K562 (cell line): ENCODE measurements around the gene GEMIN5. TPM values are rescaled to one million over a fixed set of nuclear protein-coding genes. Genes with fewer than 3 reads are reported as not detected.

Experiments
- ATAC-seq: fragments of 200-7000 bp; cut with Tn5 transposase; 3 replicates; pipeline ENCODE4 v1.9.1; 2020; ENCODE audit warnings: moderate library complexity
- BruUV-seq: library from RNA; stranded (reverse); fragments of 400-500 nt; replicated peaks from 2 replicates; lab custom pipeline; 2021; lab: Mats Ljungman, UMichigan
- CTCF ChIA-PET: fragments of 300-600 bp; formaldehyde crosslinking; extraction: SDS; loops from one replicate; lab custom pipeline; 2021; ENCODE audit warnings: low intra/inter-chr PET ratio; lab: Yijun Ruan, JAX
- POLR2A ChIA-PET: fragments of 300-600, 350-650 bp; sonication (Branson Sonifier 250); formaldehyde crosslinking; extraction: SDS; loops from one replicate; lab custom pipeline; 2021; ENCODE audit warnings: antibody characterized with exemption, inconsistent platforms; lab: Yijun Ruan, JAX
- DNase-seq, 4 experiments: peaks; one replicate each; pipeline versions ENCODE4 v3.0.0 to v3.0.0-alpha.2; 2011 to 2018; ENCODE audit warnings: low spot score in 3 of 4, mixed read lengths in 3 of 4; ENCODE audit errors: extremely low read depth in 1 of 4
- FAIRE-seq: peaks from 2 replicates; lab custom pipeline; 2011; peaks lifted over from hg19 to GRCh38; lab: Jason Lieb, UNC
- H2AFZ ChIP-seq: 2 replicates; pipeline ENCODE4 v1.6.0; 2011; ENCODE audit warnings: low read depth, low read length, control low read depth, inconsistent platforms
- H3K27ac ChIP-seq: fragments of 200-600 bp; 3 replicates; pipeline ENCODE4 v1.8.0; 2011; ENCODE audit warnings: low read depth, mild to moderate bottlenecking, control low read depth, inconsistent platforms, low read length, moderate library complexity, mixed read lengths; ENCODE audit errors: extremely low read depth
- H3K27me3 ChIP-seq, 2 experiments: fragments of 300-600 bp in 1 of 2; 2 replicates in 1 of 2; 3 replicates in 1 of 2; pipeline versions ENCODE4 v1.6.0 to v1.8.0; 2011; ENCODE audit warnings: inconsistent platforms in 2 of 2, low read length in 2 of 2, mild to moderate bottlenecking in 1 of 2, mixed read lengths in 1 of 2, moderate library complexity in 1 of 2; ENCODE audit not compliant: control insufficient read depth in 2 of 2, insufficient read depth in 2 of 2
- H3K36me3 ChIP-seq: fragments of 300-600 bp; 3 replicates; pipeline ENCODE4 v1.8.0; 2011; ENCODE audit warnings: mild to moderate bottlenecking, low read length, inconsistent platforms; ENCODE audit not compliant: control insufficient read depth, insufficient read depth
- H3K4me1 ChIP-seq, 2 experiments: fragments of 200-600 bp in 1 of 2; replicated peaks in 1 of 2; 2 replicates in 1 of 2; 3 replicates in 1 of 2; pipeline versions ENCODE4 v1.5.1 to v1.8.0; 2011; ENCODE audit warnings: inconsistent platforms in 2 of 2, low read length in 2 of 2, mild to moderate bottlenecking in 1 of 2, mixed read lengths in 1 of 2, moderate library complexity in 1 of 2; ENCODE audit not compliant: control insufficient read depth in 2 of 2, insufficient read depth in 2 of 2
- H3K4me2 ChIP-seq: 2 replicates; pipeline ENCODE4 v1.6.1; 2011; ENCODE audit warnings: low read length, control low read depth, inconsistent platforms, mixed read lengths; ENCODE audit not compliant: insufficient read depth
- H3K4me3 ChIP-seq: fragments of 200-600 bp; sonication (generic), shearing (Covaris generic); 2 replicates; pipeline ENCODE4 v1.5.1; 2016; ENCODE audit warnings: control low read depth, inconsistent platforms
- H3K79me2 ChIP-seq: fragments of 200-600 bp; 3 replicates; pipeline ENCODE4 v1.8.0; 2011; ENCODE audit warnings: low read length, inconsistent platforms; ENCODE audit not compliant: control insufficient read depth, insufficient read depth
- H3K9ac ChIP-seq, 2 experiments: 2 replicates each; pipeline versions ENCODE4 v1.6.0 to v1.6.1; 2011; ENCODE audit warnings: low read depth in 2 of 2, low read length in 2 of 2, control low read depth in 1 of 2, inconsistent platforms in 1 of 2, mild to moderate bottlenecking in 1 of 2, mixed read lengths in 1 of 2; ENCODE audit not compliant: insufficient read depth in 1 of 2
- H3K9me1 ChIP-seq: one replicate; pipeline ENCODE4 v1.6.0; 2011; ENCODE audit warnings: inconsistent platforms, mild to moderate bottlenecking, low read length, moderate library complexity; ENCODE audit not compliant: control insufficient read depth, insufficient read depth
- H3K9me3 ChIP-seq: replicated peaks from 2 replicates; pipeline ENCODE4 v1.5.1; 2011; ENCODE audit warnings: low read depth, low read length, inconsistent platforms; ENCODE audit not compliant: control insufficient read depth, insufficient read depth
- H4K20me1 ChIP-seq: replicated peaks from 2 replicates; pipeline ENCODE4 v1.6.1; 2011; ENCODE audit warnings: low read length, inconsistent platforms, mixed read lengths; ENCODE audit not compliant: control insufficient read depth, insufficient read depth
- ARNT ChIP-seq, 2 experiments: fragments of 450-650 bp; IDR thresholded peaks; 2 replicates each; pipeline ENCODE4 v1.6.1; 2016; ENCODE audit warnings: mild to moderate bottlenecking in 1 of 2
- ATF1 ChIP-seq, 2 experiments: fragments of 450-650 bp in 1 of 2; IDR thresholded peaks; 2 replicates each; pipeline ENCODE4 v1.6.1; 2016; ENCODE audit warnings: missing compliant biosample characterization in 1 of 2, missing genetic modification characterization in 1 of 2
- C11orf30 ChIP-seq: fragments of 450-650 bp; IDR thresholded peaks from 2 replicates; pipeline ENCODE4 v1.6.1; 2016; ENCODE audit warnings: low read depth, mild to moderate bottlenecking
- CCAR2 ChIP-seq: fragments of 200-400 bp; formaldehyde crosslinking; IDR thresholded peaks from 2 replicates; pipeline ENCODE4 v1.6.1; 2017; ENCODE audit warnings: mild to moderate bottlenecking, low read depth, low read length
- HLTF ChIP-seq: fragments of 450-650 bp; IDR thresholded peaks from 2 replicates; pipeline ENCODE4 v1.6.1; 2016
- KDM4B ChIP-seq, 2 experiments: fragments of 450-650 bp in 1 of 2; sonication (generic) in 1 of 2; IDR thresholded peaks; 2 replicates each; pipeline ENCODE4 v1.6.1; 2016 to 2017; ENCODE audit warnings: borderline replicate concordance in 2 of 2, antibody characterized with exemption in 1 of 2, low read depth in 1 of 2, mild to moderate bottlenecking in 1 of 2
- MAFF ChIP-seq: IDR thresholded peaks from 2 replicates; pipeline ENCODE4 v1.6.1; 2012; ENCODE audit warnings: low read length, improper control_type of control experiment
- MAFG ChIP-seq: fragments of 450-650 bp; conservative IDR thresholded peaks from 2 replicates; pipeline ENCODE4 v1.6.1; 2016; ENCODE audit warnings: missing genetic modification characterization, missing compliant biosample characterization
- MAFK ChIP-seq: IDR thresholded peaks from 2 replicates; pipeline ENCODE4 v1.6.1; 2011; ENCODE audit warnings: low read length, improper control_type of control experiment
- MBD2 ChIP-seq: sonication (generic); IDR thresholded peaks from 2 replicates; pipeline ENCODE4 v1.6.1; 2016; ENCODE audit warnings: low read depth, borderline replicate concordance
- MIER1 ChIP-seq: fragments of 450-650 bp; IDR thresholded peaks from 2 replicates; pipeline ENCODE4 v1.6.1; 2016; ENCODE audit warnings: antibody characterized with exemption, mild to moderate bottlenecking, low read depth
- RBM25 ChIP-seq: fragments of 200-400 bp; formaldehyde crosslinking; IDR thresholded peaks from 2 replicates; pipeline ENCODE4 v1.6.1; 2018; ENCODE audit warnings: low read length, low read depth, moderate library complexity; ENCODE audit not compliant: severe bottlenecking
- SUPT5H ChIP-seq: fragments of 450-650 bp; IDR thresholded peaks from 2 replicates; pipeline ENCODE4 v1.6.1; 2016
- TCFL5 ChIP-seq: fragments of 250-450 bp; sonication (Bioruptor Pico); conservative IDR thresholded peaks from 2 replicates; pipeline ENCODE4 v1.6.1; 2021; ENCODE audit warnings: mild to moderate bottlenecking, moderate library complexity, matching md5 sums
- ZBTB17 ChIP-seq: fragments of 450-650 bp; formaldehyde crosslinking; IDR thresholded peaks from 2 replicates; pipeline ENCODE4 v1.4.0; 2020; ENCODE audit warnings: mild to moderate bottlenecking
- ZNF124 ChIP-seq: sonication (generic); formaldehyde crosslinking; IDR thresholded peaks from 2 replicates; pipeline ENCODE4 v1.8.1; 2022; ENCODE audit warnings: missing genetic modification reagents
- ZNF217 ChIP-seq: sonication (generic); formaldehyde crosslinking; IDR thresholded peaks from 2 replicates; pipeline ENCODE4 v1.8.0; 2022; ENCODE audit warnings: mild to moderate bottlenecking, missing genetic modification reagents
- ZNF316 ChIP-seq: fragments of 450-650 bp; IDR thresholded peaks from 2 replicates; pipeline ENCODE4 v1.6.1; 2016
- ZNF57 ChIP-seq: fragments of 450-650 bp; formaldehyde crosslinking; IDR thresholded peaks from 2 replicates; pipeline ENCODE4 v1.4.0; 2020; ENCODE audit warnings: mild to moderate bottlenecking, moderate library complexity
- WGBS: fragments of 100-300 bp; shearing (Covaris generic); methylation state at CpG from one replicate; pipeline ENCODE4 v1.1.6; 2016; ENCODE audit warnings: low coverage, mixed read lengths; ENCODE audit not compliant: insufficient coverage; ENCODE audit errors: missing lambda C conversion rate; 5-methylcytosine and 5-hydroxymethylcytosine counted together
- in situ Hi-C: fragments of 300-500 bp; cut with MboI; formaldehyde crosslinking; loops from 4 replicates; pipeline ENCODE4 v1.15.0; 2018; ENCODE audit warnings: inconsistent platforms, mixed read lengths
- intact Hi-C: fragments of 100-400 bp; cut with micrococcal nuclease; formaldehyde crosslinking; loops from 2 replicates; pipeline ENCODE4 v1.14.2; 2022
- polyA plus RNA-seq, 8 experiments: library from polyadenylated mRNA; depleted of rRNA in 4 of 8; stranded (reverse) in 5 of 8; unstranded in 3 of 8; fragments of >200 nt; fragmentation: Nextera tagmentation in 2 of 8; fragmentation: Illumina TruSeq in 1 of 8; extraction: Ambion mirVana in 2 of 8; extraction: Trizol in 1 of 8; gene quantifications; 2 replicates each; pipeline versions ENCODE4 v1.2.1 to v1.2.3, GENCODE V29; 2011 to 2014; ENCODE audit warnings: inconsistent platforms in 1 of 8, missing spikeins in 1 of 8
- total RNA-seq, 7 experiments: library from RNA; depleted of rRNA in 6 of 7; stranded (reverse); fragments of >200 nt in 6 of 7; fragmentation: Illumina TruSeq in 2 of 7; extraction: Trizol in 2 of 7; gene quantifications; 2 replicates each; pipeline versions ENCODE4 v1.2.1 to v1.2.3, GENCODE V29; 2011 to 2021; ENCODE audit warnings: low replicate concordance in 1 of 7
- TF ChIP-seq, protein P1 (sequence below): sonication (generic); formaldehyde crosslinking; IDR thresholded peaks from 2 replicates; pipeline ENCODE4 v1.8.1; 2022; ENCODE audit warnings: missing genetic modification reagents
- TF ChIP-seq, protein P2 (sequence below): sonication (generic); formaldehyde crosslinking; IDR thresholded peaks from 2 replicates; pipeline ENCODE4 v1.8.1; 2022; ENCODE audit warnings: missing genetic modification reagents

GEMIN5 gene
- total and polyA plus RNA-seq, 9 of the 15 experiments (the other 6 are each of a cell fraction or from before 2014, with no cell fraction given): 10.3 to 48.2 (median 34.7) TPM

DNA sequence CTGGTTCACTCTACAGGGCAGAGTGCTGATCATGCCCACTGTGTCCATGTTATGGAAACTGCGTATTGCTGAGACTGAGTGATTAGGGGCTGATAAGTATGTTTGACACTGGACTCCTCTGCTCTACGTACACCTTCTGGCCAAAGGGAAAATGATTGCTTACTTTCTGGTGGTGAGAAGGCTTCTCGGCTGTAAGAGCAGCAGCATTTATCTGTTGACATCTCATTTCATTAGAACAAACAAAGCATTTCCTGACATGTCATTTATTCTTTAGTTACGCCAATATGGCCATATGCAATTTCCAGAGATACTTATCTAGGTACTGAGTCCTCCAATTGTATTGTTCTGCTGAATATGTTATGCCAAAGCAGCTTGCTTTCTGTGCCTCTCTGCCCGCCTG is 93.2 kb downstream of the GEMIN5 start (continued):
- no peak for TF ChIP-seq ZBTB17
- no peak for TF ChIP-seq MIER1
- no peak for TF ChIP-seq RBM25
- no peak for TF ChIP-seq ARNT (IDR thresholded peaks at IDR 0.05)
- no peak for TF ChIP-seq ATF1 (CRISPR knock-in tag; IDR thresholded peaks at IDR 0.05)
- TF ChIP-seq ATF1 (tag; IDR thresholded peaks at IDR 0.05): peak; percentile 35; the same call in 1 of the 2 replicates

DNA sequence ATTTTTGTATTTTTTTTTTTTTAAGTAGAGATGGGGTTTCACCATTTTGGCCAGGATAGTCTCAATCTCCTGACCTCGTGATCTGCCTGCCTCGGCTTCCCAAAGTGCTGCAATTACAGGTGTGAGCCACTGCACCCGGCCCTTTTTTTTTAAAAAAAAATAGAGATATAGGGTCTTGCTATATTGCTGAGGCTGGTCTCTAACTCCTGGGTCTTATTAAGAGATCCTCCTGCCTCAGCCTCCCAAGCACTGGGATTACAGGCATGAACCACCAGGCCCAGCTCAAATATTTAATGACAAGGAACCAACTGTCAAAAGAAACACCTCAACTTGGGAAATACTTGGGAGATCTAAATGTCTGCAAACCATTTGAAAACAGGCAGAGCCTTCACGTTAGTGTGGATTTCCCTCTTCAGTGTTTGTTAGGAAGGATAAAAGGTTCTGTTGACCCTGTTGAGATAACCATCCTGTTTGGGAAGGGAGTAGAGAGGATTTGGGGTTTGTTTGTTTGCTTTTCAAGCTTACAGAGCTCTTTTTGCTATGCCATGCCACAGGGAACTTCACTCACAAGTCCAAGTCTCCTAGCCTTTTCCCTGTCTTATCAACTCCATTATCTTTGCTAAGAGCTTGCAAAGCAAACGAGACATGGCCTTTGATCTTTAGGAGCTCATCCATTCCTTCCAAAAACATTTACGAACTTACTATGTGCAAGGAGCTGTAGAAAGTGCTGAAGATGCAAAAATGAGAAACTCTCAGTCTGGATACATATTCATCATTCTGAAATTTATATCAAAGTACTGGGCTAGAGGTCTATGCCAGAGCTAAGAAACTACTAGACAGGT is 95.1 kb downstream of the GEMIN5 start:
- no peak for FAIRE-seq
- no peak for DNase-seq
- H3K27me3 ChIP-seq: no peaks in the 10 kb centered on the region
- intact Hi-C loops: no loop called here
- no peaks in the 10 kb centered on the region for H3K9me1 ChIP-seq
- no peak overlapping the region for H3K27ac ChIP-seq
- no TSS peak for BruUV-seq
- no peaks in the 10 kb centered on the region for H3K79me2 ChIP-seq
- peak overlapping the region; percentile 16; the same call in 1 of the 2 replicates for H3K4me2 ChIP-seq
- 31% methylated on average over 4 of the region's 6 CpGs for WGBS
- CTCF ChIA-PET: no interaction called here
- ATAC-seq: no peak
- POLR2A ChIA-PET: interaction anchor here (0.8 to 1.4 kb wide), 4 partner anchors 8 to 26 kb away, joined by 4 to 9 read pairs (median 5); partner anchors contain the start of gene CNOT8
- H4K20me1 ChIP-seq: no peaks in the 10 kb centered on the region
- 0 out of 3 replicates have a peak, but pooled peaks cover 2% of the 10 kb centered on the region for H3K36me3 ChIP-seq
- peaks cover 27 to 42% of the 10 kb centered on the region in 2 experiments for H3K4me1 ChIP-seq
- H3K4me3 ChIP-seq: no peak overlapping the region
- H3K9ac ChIP-seq: no peak overlapping the region
- H2AFZ ChIP-seq: peak overlapping the region; percentile 60
- in situ Hi-C loops: no loop called here
- no peaks in the 10 kb centered on the region for H3K9me3 ChIP-seq
- TF ChIP-seq, protein P1, sequence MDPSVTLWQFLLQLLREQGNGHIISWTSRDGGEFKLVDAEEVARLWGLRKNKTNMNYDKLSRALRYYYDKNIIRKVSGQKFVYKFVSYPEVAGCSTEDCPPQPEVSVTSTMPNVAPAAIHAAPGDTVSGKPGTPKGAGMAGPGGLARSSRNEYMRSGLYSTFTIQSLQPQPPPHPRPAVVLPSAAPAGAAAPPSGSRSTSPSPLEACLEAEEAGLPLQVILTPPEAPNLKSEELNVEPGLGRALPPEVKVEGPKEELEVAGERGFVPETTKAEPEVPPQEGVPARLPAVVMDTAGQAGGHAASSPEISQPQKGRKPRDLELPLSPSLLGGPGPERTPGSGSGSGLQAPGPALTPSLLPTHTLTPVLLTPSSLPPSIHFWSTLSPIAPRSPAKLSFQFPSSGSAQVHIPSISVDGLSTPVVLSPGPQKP: no peak
- no peak for TF ChIP-seq SUPT5H
- no peak for TF ChIP-seq ZNF124 (CRISPR knock-in tag)
- no peak for TF ChIP-seq TCFL5
- peak; percentile 90 for TF ChIP-seq MAFG
- no peak for TF ChIP-seq ZNF217 (CRISPR knock-in tag)
- no peak for TF ChIP-seq ZNF57 (CRISPR knock-in tag)
- TF ChIP-seq MBD2: no peak
- peak; percentile 88 for TF ChIP-seq MAFK
- no peak for TF ChIP-seq KDM4B (IDR thresholded peaks at IDR 0.05; ENCODE audit: borderline replicate concordance in 2 of 2, low read depth in 1 of 2)
- peak; percentile 96 for TF ChIP-seq ZNF316
- TF ChIP-seq HLTF: no peak
- peak; percentile 91 for TF ChIP-seq MAFF
- TF ChIP-seq, protein P2, sequence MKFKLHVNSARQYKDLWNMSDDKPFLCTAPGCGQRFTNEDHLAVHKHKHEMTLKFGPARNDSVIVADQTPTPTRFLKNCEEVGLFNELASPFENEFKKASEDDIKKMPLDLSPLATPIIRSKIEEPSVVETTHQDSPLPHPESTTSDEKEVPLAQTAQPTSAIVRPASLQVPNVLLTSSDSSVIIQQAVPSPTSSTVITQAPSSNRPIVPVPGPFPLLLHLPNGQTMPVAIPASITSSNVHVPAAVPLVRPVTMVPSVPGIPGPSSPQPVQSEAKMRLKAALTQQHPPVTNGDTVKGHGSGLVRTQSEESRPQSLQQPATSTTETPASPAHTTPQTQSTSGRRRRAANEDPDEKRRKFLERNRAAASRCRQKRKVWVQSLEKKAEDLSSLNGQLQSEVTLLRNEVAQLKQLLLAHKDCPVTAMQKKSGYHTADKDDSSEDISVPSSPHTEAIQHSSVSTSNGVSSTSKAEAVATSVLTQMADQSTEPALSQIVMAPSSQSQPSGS: no peak
- peak; percentile 93 for TF ChIP-seq C11orf30
- TF ChIP-seq CCAR2: no peak
